GM18858 (cell line): Measurements from ENCODE around the gene MRPL9.
"Not testable (repeated sequence)": the region's sequence is repeated elsewhere in the genome, so short reads cannot be mapped to it uniquely, and the experiment has no call there.

Experiments
- ATAC-seq: cut with Tn5 transposase; IDR thresholded peaks from one replicate; pipeline ENCODE4 v1.9.1; 2021; ENCODE audit not compliant: unreplicated experiment

Gene MRPL9

GRCh38 chr1:151787689-151788088 lies 24.4 kb upstream of the MRPL9 start:
- ATAC-seq = no peak

DNA sequence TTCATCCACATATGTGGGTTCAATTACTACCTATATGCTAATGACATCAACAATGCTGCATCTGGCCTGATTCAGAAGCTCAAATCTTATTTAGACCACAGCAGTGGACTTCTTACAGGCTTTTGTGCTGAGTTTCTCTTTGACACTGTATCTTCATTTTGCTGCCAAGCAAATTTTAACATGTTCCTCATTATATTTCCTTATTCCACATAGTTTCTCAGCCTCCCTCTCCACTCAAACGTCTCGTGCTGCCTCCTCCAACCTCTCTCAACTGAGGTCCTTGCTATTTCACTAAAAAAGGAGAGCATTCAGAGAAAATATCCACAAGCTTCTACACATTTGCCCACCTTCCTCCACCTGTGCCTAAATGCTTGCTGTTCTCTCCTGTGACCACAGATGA lies 20.5 kb upstream of the MRPL9 start:
- ATAC-seq = no peak

- no peak for ATAC-seq
Observed at GRCh38 chr1:151782741-151783140, 19.4 kb upstream of the MRPL9 start.

DNA sequence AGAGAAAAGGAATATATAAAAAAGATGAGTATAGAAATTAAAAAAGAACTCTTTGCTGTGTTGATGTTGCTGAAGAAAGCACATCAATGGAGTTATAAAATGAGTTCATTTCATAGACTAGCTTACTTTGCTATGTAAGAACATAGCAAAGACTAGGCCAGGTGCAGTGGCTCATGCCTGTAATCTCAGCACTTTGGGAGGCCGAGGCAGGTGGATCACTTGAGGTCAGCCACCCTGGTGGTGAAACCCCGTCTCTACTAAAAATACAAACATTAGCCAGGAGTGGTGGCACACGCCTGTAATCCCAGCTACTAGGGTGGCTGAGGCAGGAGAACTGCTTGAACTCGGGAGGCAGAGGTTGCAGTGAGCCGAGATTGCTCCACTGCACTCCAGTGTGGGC lies 18.7 kb upstream of the MRPL9 start:
- ATAC-seq = not testable (repeated sequence)

DNA sequence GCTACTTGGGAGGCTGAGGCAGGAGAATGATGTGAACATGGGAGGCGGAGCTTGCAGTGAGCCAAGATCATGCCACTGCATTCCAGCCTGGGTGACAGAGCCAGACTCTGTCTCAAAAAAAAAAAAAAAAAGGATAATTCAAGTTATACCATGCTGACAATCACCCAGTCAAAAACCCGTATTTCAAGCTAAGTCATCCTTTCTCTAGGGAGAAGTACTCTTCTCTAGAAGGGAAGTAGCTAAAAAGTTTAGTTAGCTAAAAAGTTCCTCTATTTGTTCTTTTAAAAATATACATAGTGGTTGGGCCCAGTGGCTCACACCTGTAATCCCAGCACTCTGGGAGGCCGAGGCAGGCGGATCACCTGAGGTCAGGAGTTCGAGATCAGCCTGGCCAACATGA lies 17.4 kb upstream of the MRPL9 start:
- ATAC-seq = not testable (repeated sequence)

- no peak for ATAC-seq
Observed at GRCh38 chr1:151779852-151780251, 16.6 kb upstream of the MRPL9 start.

GRCh38 chr1:151777317-151777716 lies 14.0 kb upstream of the MRPL9 start:
- no peak for ATAC-seq

DNA sequence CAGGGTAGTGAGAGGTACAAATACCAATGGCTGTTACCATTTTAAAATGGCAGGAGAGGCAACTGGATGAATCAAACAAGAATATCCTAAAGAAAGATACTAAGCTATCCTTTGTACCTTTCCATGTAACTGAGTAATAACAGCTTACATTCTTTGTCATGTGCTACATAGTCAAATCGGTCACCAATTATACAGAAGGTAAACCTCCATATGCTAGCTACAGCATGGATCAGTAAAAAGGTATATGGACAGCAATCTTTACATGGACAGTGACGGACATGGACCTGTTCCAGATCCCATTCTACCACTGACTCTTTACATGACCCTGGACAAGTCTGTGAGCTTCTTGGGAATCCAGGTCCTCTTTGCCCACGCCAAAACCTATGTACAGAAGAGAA lies 13.4 kb upstream of the MRPL9 start:
- no peak for ATAC-seq

DNA sequence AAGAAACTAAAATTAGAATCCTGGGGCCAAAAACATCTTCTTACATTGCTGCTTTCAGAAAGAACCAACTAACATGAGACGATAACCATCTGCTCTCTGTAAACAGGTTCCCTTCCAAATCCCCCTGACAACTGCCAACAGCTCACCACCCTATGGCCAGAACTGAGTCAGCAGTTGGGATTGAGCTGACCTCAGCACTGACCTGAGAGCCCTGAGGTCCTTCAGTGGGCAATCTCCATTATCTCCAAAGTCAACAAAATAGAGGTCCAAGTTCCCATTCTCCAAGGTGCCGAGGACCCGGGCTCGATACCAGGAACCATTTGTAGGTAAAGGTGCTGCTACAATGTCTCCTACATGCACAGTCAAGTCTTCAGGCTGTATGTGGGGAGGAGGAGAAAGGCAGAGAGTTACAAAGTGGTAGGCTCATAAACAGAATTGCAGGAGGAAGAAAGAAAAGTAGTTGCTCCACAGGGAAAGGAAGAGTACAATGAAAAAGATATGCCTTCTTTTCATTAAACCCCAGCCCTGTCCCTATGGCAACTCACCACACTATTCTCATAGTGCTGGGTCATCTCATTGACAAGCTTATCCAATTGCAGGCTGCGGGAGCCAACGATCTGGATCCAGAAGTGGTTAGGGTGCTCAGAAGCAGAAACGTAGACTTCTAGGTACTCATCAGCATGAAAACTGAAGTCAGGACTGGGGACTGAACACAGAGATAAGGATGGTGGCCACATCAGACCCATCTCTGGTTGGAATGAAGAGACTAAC lies 12.8 kb upstream of the MRPL9 start:
- no peak for ATAC-seq

DNA sequence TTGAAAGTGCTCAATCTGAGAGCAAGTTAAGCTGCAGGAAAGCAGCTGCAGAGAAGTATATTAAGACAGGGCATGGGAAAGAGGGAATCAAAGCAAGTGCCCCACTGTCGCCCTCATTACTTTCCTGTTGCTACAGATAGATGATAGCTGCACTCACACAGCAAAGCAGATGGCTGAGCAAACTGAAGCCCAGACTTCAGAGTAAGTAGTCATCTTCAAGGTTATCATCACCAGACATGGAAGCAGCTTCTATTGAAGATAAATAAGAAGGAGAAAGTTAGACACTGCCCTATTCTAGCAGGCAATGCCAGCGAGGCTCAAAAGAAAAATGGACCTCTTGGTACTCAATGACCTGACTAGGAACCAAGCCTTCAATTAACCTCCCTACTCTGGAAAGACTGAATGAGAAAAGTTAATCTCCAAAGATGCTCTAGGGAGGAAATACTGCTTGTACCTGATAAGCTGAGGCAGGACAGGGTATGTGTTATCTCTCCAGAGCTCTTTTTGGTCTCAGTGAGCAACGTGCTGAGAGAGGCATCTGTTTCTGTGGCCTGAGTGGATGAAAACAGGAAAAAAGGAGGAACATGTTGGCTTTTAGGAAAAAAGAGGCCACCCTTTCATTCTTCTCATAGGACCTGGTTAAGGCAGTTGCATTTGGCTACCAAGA lies 11.1 kb upstream of the MRPL9 start:
- no peak for ATAC-seq

GRCh38 chr1:151773702-151774101 lies 10.4 kb upstream of the MRPL9 start:
- no peak for ATAC-seq

DNA sequence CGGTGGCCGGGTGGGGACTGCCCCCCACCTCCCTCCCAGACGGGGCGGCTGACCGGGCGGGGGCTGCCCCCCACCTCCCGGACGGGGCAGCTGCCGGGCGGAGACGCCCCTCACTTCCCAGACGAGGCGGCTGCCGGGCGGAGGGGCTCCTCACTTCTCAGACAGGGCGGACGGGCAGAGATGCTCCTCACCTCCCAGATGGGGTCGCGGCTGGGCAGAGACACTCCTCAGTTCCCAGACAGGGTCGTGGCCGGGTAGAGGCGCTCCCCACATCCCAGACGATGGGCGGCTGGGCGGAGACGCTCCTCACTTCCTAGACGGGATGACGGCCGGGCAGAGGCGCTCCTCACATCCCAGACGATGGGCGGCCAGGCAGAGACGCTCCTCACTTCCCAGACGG lies 6.0 kb upstream of the MRPL9 start:
- not testable (repeated sequence) for ATAC-seq

DNA sequence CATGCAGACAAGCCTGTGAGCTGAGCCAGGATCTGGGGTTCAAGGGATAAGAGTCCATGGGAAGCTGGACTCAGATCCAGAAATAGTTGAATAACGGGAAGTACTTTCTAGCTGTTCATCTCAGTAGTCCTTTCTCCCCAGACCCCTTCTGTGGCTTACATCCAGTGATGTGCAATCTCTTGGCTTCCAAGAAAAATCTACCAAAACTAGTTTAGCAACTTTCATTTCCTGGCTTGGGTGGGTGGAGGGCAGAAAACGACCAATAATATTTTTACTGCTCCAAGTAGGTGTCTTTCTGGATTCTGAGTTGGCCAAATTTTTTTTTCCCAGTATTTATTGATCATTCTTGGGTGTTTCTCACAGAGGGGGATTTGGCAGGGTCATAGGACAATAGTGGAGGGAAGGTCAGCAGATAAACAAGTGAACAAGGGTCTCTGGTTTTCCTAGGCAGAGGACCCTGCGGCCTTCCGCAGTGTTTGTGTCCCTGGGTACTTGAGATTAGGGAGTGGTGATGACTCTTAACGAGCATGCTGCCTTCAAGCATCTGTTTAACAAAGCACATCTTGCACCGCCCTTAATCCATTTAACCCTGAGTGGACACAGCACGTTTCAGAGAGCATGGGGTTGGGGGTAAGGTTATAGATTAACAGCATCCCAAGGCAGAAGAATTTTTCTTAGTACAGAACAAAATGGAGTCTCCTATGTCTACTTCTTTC lies 5.2 kb upstream of the MRPL9 start:
- not testable (repeated sequence) for ATAC-seq

DNA sequence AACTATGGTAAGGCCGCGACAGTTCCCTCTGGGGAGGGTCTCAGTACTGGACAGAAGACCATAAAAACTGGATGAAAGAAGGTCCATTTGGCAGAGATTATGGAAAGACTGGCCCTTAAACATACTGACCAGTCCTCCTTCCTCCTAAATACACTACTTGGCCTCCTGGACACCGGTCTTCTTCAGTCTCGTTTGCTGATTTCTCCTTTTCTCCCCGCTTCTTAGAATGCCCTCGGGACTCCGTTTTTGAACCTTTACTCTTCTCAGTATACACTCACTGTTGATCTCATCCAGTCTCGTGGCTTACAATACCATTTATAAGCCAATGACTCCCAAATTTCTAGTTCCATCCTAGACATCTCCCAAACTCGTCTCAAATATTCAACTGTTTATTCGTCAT lies 694 bp upstream of the MRPL9 start:
- no peak for ATAC-seq

DNA sequence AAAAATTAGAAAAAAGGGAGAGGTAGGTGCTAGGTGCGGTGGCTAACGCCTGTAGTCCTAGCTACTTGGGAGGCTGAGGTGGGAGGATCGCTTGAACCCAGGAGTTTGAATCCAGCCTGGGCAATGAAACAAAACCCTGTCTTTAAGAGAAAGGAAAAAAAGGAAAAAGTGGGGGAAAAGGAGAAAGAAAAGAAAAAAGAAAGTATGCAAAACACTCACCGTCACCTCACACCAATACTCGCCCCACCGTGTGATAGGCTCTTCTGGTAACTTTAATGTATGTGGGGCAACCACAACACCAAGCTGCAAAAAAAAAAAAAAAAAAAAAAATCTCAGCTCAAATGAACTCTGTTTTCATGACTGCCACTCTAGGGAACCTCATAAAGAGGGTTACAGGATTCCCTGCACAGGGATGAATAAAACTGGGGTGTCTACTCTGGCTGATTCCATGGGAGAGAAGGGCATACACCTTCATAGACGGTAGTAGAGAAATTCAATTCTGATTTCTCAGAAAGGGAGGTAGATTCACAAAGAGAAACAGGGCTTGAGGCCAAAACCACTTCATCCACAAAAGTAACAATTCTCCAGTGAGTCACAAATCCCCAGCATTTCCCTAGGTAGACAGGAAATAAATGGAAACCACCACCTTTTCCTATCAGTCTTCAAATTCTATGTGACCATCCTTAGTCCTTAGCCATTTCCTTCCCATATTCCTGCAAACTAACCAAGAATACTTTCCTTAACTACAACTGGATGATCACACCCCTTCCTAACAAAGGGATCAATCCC lies 2.5 kb downstream of the MRPL9 start:
- ATAC-seq = no peak

DNA sequence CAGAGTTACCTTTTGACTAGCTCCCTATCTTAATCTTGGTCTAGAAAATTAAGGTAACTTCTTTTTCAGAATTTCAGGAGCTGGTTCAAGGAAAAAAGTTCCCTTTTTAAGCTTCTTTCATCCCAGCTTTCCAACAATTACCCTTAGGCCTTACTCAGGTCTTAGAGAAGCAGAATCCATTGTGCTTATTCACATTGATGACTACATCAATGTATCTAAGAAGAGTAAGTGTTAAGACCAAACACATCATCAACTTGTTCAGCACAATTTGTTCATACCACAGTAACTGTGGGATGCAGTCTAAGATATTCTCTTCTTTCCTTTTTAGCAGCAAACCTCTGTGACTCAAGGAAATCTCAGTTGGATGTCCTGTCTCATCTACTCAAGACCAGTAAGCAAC lies 4.1 kb downstream of the MRPL9 start:
- no peak for ATAC-seq

DNA sequence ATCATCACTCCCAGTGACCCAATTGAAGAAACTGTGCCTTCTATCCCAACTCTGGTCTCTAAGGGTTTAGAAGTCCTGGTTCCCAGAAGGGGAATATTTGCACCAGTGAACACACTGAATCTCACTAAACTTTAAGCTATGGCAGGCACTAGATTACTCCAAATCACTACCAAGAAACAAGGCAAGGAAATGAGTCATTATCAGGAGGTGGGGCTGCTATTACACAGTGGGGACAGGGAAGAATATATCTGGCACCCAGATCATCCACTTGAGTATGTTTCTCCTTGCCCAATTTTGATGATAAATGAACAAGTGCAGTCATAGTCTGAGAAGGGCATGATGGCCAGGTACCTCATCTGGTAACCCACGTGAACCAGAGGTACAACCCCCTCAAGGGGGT lies 7.0 kb downstream of the MRPL9 start:
- ATAC-seq = no peak

- ATAC-seq = no peak
Observed at GRCh38 chr1:151741516-151741915, 21.8 kb downstream of the MRPL9 start.

- ATAC-seq = no peak
Observed at GRCh38 chr1:151739590-151740355, 23.5 kb downstream of the MRPL9 start.

- ATAC-seq = no peak
Observed at GRCh38 chr1:151737479-151737878, 25.8 kb downstream of the MRPL9 start.

GRCh38 chr1:151737026-151737425 lies 26.3 kb downstream of the MRPL9 start:
- ATAC-seq = no peak
